SH-SY5Y (cell line): ENCODE results near the gene MOK.

ENCODE experiments used
- GATA2 ChIP-seq: IDR thresholded peaks from 2 replicates; pipeline ENCODE4 v1.6.1; 2011; ENCODE audit warnings: mild to moderate bottlenecking, low read depth, low read length
- GATA3 ChIP-seq: IDR thresholded peaks from 2 replicates; pipeline ENCODE4 v1.6.1; 2011; ENCODE audit warnings: low read depth, mild to moderate bottlenecking, low read length, moderate library complexity

The MOK gene

DNA sequence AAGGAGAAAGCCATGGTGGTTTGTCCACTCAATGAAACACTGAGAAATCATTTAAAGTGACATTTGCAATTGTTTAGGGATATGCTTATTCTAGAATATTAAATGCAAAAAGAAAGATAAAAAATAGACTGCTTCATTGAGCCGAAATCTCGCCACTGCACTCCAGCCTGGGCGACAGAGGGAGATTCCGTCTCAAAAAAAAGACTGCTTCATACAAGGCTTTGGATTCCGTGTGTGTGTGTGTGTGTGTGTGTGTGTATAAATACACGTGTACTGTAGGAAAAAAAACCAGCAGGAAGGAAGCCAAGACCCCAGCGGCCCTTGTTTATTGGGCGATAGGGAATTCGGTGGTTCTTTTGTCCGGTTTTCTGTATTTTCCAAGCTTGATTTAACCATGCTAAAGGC is 11.4 kb upstream of the MOK start:
- TF ChIP-seq GATA2 (no peak), GATA3 (no peak)

DNA sequence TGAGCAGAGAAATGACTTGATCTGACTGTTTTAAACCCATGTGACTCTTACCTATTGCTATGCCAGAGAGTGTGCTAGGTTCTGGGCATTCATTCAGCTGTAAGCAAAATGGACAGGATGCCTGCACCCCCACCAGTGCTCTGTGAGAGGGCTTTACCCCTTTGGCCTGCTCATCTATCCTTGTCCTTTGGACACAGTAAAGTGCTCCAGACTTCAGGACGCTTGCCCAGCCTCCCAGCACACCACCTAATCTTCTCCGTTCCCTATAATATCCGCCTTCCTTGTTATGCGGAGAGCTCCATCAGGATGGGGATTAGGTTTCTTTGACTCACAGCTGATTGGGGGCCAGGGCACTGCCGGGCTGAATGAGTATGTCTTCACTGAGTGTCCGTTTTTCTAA is 10.2 kb upstream of the MOK start:
- no peak for TF ChIP-seq GATA2
- no peak for TF ChIP-seq GATA3

DNA sequence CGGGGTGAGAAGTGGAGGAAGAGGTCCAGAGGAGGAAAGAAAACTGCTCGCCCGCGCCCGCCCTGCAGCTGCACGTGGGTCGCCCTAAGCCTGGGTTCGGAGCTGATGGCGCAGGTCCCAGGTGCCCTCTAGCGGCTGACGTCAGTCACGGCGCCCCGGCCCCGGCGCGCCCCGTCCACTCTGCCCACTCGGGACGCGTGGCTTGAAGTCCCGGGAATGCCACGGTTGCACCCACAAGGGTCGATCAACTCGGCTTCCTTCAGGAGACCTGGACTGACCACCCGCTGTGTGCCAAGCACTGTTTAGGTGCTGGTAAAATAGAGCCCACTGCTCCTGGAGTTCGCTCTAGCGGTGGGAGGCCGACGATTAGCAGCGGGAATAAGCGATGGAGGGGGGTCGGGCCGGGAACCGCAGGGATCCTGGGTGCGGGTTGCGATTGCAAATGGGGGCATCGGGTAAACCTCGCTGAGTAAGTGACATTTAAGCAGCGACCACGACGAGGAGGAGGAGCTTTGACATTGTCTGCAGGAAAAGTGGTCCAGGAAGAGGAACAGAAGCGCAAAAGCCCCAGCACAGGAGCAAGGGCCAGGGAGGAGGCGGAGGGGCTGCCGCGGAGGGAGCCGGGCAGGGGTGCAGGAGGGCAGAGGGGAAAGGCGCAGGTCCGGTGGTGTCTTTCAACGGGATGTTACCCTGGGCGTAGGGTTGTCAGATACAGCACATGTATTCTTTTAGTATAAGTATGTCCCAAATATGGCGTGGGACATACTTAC is 9.5 kb upstream of the MOK start:
- no peak for TF ChIP-seq GATA3
- no peak for TF ChIP-seq GATA2

- no peak for TF ChIP-seq GATA2
- no peak for TF ChIP-seq GATA3
Measured at GRCh38 chr14:102303664-102304063, 1.3 kb downstream of the MOK start.

GRCh38 chr14:102297436-102298170 is 7.4 kb downstream of the MOK start:
- TF ChIP-seq GATA3 (no peak), GATA2 (no peak)

GRCh38 chr14:102295270-102295669 is 9.7 kb downstream of the MOK start:
- no peak for TF ChIP-seq GATA2
- TF ChIP-seq GATA3: no peak

DNA sequence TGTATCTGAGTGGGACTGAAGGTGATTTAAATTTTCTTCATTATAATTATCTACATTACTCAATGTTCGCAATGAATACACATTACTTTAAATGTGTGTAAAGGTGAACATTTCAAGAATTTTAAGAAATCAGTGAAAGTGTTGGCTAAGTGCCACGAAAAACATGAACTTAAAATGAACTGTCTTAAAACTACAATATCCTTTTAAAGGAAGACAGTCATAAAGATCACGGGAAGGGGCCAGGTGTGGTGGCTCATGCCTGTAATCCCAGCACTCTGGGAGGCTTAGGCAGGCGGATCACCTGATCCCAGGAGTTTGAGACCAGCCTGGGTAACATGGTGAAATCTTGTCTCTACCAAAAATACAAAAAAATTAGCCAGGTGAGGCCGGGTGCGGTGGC is 11.2 kb downstream of the MOK start:
- no peak for TF ChIP-seq GATA3
- no peak for TF ChIP-seq GATA2

- TF ChIP-seq GATA2: no peak
- no peak for TF ChIP-seq GATA3
Measured at GRCh38 chr14:102292441-102292840, 12.5 kb downstream of the MOK start.

DNA sequence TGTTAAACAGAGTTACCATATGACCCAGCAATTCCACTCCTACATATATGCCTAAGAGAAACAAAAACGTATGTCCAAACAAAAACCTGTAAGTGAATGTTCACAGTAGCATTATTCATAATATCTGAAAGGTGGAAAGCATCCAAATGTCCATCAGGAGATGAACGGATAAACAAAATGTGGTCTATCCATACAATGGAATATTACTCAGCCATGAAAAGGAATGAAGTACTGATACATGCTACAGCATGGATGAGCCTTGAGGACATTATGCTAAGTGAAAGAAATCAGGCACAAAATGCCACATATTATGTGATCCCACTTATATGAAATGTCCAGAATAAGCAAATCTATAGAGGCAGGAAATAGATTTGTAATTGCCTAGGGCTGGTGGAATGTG is 16.8 kb downstream of the MOK start:
- TF ChIP-seq GATA2 (no peak), GATA3 (no peak)

DNA sequence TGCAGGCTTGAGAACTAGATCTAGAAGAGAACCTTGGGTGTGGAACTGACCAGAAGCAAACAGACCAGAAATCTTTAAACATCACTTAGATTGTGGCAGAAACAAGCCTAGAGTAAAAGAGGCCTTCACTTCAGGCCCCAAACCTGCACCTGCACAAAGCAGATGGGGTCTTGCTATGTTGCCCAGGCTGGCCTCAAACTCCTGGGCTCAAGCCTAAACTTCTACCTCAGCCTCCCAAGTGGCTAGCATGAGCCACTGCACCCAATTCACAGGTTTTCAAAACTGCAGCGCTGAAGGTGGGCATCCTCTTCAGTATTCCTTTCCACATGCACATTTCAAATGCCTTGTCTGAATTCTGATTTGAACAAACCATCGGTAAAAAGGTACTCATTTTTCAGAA is 19.9 kb downstream of the MOK start:
- no peak for TF ChIP-seq GATA3
- TF ChIP-seq GATA2: no peak

- no peak for TF ChIP-seq GATA2
- no peak for TF ChIP-seq GATA3
Measured at GRCh38 chr14:102283631-102284129, 21.3 kb downstream of the MOK start.

DNA sequence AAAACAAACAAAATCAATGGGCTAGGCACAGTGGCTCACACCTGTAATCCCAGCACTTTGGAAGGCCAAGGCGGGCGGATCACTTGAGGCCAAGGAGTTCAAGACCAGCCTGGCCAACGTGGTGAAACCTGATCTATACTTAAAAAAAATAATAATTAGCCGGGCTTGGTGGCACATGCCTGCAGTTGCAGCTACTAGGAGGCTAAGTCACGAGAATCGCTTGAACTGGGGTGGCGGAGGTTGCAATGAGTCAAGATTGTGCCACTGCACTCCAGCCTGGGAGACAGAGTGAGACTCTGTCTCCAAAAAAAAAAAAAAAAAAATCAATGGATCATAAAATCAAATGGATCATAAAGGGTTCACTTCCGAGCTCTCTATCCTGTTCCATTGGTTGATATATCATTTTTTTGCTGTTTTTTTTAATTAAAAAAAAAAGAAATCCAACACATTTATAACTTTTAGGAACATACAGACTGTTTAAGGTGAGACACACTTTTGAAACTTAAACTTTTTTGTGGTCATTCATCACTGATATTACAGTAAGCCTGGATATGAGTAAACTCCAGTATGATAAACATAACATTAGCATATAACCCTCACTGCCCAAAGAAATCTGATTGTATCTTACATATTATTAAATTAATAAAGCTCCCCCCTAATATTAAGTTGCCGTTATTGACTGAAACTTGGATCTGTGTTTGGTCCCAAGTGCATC is 22.1 kb downstream of the MOK start:
- TF ChIP-seq GATA2 (no peak), GATA3 (no peak)

DNA sequence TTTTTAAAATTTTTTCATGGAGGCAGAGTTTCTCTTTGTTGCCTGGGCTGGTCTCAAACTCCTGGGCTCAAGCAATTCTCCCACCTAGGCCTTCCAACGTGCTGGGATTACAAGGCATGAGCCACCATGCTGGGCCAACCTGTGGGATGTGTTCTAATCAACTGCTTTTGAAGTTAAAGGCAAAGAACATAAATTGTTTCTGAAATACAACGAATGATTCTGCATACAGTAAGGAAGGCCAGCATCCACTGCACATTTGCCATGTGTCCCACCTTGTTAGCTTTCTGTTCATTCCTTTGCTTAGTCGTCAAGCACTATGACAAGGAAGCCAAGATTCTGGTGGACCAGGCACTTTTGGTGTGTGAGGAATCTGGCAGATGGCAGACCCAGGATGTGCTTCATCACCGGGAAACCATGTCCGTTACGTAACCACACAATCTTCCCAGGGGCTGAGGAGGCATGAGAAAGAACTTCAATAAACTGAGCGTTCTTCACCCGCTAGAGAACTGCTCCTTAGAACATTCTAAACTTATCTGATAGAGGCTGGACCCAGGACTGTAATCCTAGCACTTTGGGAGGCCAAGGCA is 24.5 kb downstream of the MOK start:
- TF ChIP-seq GATA2 (no peak), GATA3 (no peak)

GRCh38 chr14:102279688-102280348 is 25.1 kb downstream of the MOK start:
- TF ChIP-seq GATA3 (no peak), GATA2 (no peak)

DNA sequence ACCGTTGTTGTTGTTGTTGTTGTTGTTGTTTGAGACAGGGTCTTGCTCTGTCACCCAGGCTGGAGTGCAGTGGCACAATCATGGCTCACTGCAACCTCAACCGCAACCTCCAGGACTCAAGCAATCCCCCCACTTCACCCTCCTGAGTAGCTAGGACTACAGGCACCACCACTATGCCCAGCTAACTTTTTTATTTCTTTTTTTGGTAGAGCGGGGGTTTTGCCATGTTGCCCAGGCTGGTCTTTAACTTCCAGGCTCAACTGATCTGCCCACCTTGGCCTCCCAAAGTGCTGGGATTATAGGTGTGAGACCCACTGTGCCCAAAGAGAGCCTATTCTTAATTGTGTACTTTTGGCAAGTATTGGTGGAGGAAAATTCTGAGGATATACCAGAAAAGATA is 25.7 kb downstream of the MOK start:
- TF ChIP-seq GATA2 (no peak), GATA3 (no peak)
